GM12891 (cell line): ENCODE measurements around the gene PLEKHJ1.

Experiments used
- PAX5 ChIP-seq: IDR thresholded peaks from 2 replicates; pipeline ENCODE4 v1.6.1; 2011; ENCODE audit warnings: low read length, moderate library complexity, mild to moderate bottlenecking; ENCODE audit not compliant: insufficient read depth, severe bottlenecking
- POLR2A ChIP-seq: IDR thresholded peaks from 2 replicates; pipeline ENCODE4 v1.6.1; 2011; ENCODE audit warnings: low read depth, low read length, control low read depth
- POLR2AphosphoS5 ChIP-seq: IDR thresholded peaks from 2 replicates; pipeline ENCODE4 v1.6.1; 2011; ENCODE audit warnings: low read depth, low read length, control low read depth
- POU2F2 ChIP-seq: IDR thresholded peaks from 2 replicates; pipeline ENCODE4 v1.6.1; 2011; ENCODE audit warnings: low read depth, mild to moderate bottlenecking, control low read depth, low read length, moderate library complexity
- SPI1 ChIP-seq: IDR thresholded peaks from 2 replicates; pipeline ENCODE4 v1.6.1; 2011; ENCODE audit warnings: low read depth, low read length, control low read depth
- TAF1 ChIP-seq: IDR thresholded peaks from 2 replicates; pipeline ENCODE4 v1.6.1; 2011; ENCODE audit warnings: low read depth, low read length, control low read depth

GRCh38 chr19:2246801-2247361 is 10.8 kb upstream of the PLEKHJ1 start:
- TF ChIP-seq POLR2AphosphoS5 (no peak), TAF1 (no peak), PAX5 (no peak), POLR2A (no peak), POU2F2 (no peak), SPI1 (no peak)
